GM18519 (cell line): Measurements from ENCODE around the gene ONECUT3.

Experiments
- ATAC-seq: cut with Tn5 transposase; IDR thresholded peaks from one replicate; pipeline ENCODE4 v1.9.1; 2021; ENCODE audit warnings: mild to moderate bottlenecking, moderate library complexity; ENCODE audit not compliant: unreplicated experiment, low FRiP score

The ONECUT3 gene

DNA sequence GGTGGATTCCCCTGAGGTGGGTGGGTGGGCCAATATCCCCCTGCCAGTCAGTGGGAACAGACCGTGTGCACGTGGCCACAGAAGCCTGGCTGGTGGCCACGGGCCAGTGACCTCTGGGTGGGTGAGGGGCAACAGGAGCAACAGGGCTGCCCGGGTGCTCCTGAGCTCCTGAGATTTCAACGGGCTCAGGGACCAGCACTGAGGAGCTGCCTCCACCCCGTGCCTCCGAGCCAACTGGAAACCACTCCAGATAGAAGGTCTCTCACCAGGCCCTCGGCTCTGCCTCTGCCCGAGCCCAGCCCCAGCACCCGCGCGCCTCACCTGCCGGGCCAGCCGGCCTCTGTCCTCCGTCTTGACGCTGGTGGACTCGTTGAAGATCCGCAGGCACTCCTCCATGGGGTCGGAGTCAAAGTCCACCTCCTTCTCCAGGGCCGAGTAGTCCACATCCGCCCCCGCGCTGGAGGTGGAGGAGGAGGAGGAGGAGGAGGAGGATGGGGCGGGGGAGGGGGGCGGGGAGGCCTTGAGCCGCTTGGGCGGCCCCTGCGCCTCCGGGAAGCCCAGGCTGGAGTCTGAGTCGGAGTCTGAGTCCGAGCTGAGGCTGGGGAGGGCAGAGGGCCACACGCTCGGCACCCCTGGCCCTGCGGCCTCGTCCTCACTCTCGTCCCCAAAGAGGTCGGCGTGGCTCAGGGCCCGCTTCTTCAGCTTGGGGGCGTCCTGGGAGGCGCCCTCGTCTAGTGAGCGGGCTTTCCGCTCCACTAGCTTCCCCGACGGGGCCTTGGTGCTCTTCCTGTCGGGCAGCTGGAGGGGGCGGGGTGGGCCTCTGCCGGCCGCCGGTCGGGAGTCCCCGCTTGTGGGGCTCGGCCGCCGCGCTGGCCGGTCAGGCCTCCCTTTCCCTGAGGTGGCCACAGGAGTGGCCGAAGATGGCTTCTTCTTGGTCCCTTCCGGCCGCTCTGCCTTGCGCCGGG is 73.5 kb downstream of the ONECUT3 start:
- no peak for ATAC-seq

DNA sequence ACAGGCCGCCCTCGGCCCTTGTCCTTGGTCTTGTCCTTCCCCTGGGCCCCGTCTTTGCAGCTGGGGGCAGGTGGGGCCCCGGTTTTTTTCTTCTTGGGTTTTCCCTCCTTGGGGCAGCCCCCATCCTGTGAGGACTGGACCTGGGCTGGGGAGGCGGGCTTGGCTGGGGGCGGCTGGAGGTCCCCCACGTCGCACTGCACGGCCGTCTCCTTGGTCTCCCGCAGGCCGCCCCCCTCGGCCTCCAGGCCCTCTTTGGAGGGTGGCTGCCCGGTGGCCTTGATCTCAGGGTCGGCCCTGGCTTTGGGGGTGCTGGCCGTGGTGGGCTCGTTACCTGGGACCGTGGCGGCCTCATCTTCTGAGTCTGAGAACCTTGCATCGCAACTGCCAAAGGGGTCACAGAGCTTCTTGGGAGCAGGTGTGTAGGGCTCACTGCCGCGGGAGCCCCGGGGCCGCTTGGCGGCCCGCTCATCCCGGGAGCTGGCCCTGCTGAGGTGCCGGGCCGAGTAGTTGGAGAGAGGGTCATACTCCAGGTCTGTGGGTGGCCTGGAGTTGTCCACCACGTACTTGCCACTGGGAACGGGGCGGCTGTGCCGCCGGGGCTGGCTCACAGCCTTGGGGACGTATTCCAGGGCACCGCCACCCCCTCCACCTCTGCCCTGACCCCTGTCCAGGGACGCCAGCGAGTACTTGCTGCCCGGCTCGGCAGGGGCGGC is 74.4 kb downstream of the ONECUT3 start:
- no peak for ATAC-seq

DNA sequence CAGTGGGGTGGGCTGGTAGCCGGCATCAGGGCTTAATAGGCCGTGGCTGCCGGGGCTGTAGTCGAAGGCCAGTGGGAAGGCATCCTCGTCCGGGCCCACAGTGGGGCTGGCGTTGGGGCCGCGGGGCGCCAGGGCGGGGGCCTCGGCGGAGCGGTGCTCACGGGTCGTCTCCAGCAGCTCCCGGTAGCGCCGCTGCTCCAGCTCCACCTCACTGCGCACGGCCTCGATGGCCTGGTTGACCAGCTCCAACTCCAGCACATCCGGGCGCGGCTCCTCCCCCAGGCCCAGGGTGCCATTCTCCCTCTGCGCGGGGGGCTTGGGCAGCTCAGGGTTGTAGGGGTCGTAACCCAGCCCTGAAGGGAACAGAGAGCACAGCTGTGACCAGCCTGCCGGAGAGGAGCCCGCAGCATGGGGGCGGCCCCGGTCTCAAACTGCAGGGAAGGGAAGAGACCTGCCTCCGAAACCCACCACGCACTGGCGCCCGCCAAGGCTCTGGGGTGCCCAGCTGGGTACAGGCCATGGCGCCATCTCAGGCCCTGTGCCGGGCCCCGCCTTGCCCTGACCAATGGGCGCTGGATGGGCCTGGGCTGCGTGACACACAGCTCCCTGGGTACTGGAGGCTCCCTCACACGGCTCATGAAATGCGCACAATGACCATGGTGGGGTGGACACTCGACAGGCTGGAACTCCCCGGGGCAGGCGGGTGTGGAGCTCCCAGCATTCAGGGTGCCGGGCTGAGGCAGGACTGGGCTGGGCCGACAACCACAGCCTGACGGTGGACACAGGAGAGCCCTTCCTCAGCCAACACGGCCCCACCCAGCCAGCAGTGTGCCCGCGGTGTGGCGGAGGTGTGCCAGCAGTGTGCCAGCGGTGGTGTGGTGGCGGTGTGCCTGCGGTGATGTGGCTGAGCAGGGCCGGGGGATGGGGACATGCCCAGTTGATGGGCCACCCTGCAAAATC is 75.3 kb downstream of the ONECUT3 start:
- no peak for ATAC-seq

DNA sequence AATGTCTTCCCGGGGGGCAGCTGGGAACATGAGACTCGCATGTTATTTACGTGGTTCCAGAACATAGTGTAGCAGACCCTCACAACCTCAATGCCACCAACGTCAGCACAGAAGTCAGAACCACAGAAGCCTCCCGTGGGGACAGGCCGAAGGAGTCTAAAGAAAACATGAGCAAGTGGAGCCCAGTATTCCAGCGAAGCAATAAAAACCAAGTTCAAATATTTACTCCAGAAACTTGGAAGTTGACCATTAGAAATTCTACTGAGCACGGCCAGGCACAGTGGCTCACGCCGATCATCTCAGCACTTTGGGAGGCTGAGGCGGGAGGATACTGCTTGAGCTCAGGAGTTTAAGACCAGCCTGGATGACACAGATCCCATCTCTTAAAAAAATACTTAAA is 76.7 kb downstream of the ONECUT3 start:
- no peak for ATAC-seq

DNA sequence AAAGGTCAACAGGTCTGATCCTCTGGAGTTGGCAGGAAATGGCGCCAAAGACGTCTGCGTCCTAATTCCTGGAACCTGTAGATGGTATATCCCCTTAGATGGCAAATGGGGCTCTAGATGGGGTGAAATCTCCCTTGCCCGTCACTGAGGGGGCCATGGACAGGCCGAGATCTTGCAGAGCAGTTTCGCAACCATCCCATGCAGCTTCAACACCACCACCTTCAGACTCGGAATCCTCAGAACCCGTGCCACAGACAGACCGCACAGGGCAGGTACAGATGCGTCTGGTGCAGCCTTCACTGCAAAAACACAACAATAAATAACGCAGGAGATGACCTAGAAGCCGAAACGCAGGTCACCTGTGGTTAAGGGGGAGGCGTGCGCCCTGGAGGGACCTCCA is 77.3 kb downstream of the ONECUT3 start:
- ATAC-seq, result no peak
